HepG2 (cell line): ENCODE data around the gene FITM2. TPM values are rescaled to one million over a fixed set of nuclear protein-coding genes. Genes with fewer than 3 reads are reported as not detected.

Source experiments
- ARID3A ChIP-seq: IDR thresholded peaks from 2 replicates; pipeline ENCODE4 v1.6.1; 2012; ENCODE audit warnings: low read depth, low read length, improper control_type of control experiment
- ARID5B ChIP-seq: IDR thresholded peaks from 2 replicates; pipeline ENCODE4 v1.4.0; 2020; ENCODE audit warnings: mild to moderate bottlenecking, missing genetic modification reagents
- BRF2 ChIP-seq: sonication (generic); formaldehyde crosslinking; IDR thresholded peaks from 2 replicates; pipeline ENCODE4 v1.8.1; 2022; ENCODE audit warnings: mild to moderate bottlenecking, missing genetic modification reagents
- FOXA1 ChIP-seq, 2 experiments: fragments of 450-650 bp in 1 of 2; sonication (generic) in 1 of 2; formaldehyde crosslinking in 1 of 2; IDR thresholded peaks; 2 replicates each; pipeline versions ENCODE4 v1.4.0 to v1.6.1; 2016 to 2020; ENCODE audit warnings: missing genetic modification reagents in 1 of 2
- FOXK1 ChIP-seq: sonication (generic); formaldehyde crosslinking; IDR thresholded peaks from 2 replicates; pipeline ENCODE4 v1.4.0; 2020; ENCODE audit warnings: low read depth, missing genetic modification reagents, borderline replicate concordance
- HDAC1 ChIP-seq: sonication (generic); formaldehyde crosslinking; IDR thresholded peaks from 2 replicates; pipeline ENCODE4 v1.5.1; 2020; ENCODE audit warnings: mild to moderate bottlenecking, missing genetic modification reagents
- HMG20A ChIP-seq: IDR thresholded peaks from 2 replicates; pipeline ENCODE4 v1.6.1; 2016; ENCODE audit warnings: borderline replicate concordance
- HNRNPL ChIP-seq: fragments of 200-400 bp; formaldehyde crosslinking; IDR thresholded peaks from 2 replicates; pipeline ENCODE4 v1.6.1; 2017; ENCODE audit warnings: mild to moderate bottlenecking, low read depth, low read length
- NCOA2 ChIP-seq: sonication (generic); formaldehyde crosslinking; IDR thresholded peaks from 2 replicates; pipeline ENCODE4 v1.8.0; 2022; ENCODE audit warnings: inconsistent platforms
- NFIB ChIP-seq: sonication (generic); formaldehyde crosslinking; IDR thresholded peaks from 2 replicates; pipeline ENCODE4 v1.9.0; 2021; ENCODE audit warnings: missing genetic modification reagents, mild to moderate bottlenecking, borderline replicate concordance
- NR2F6 ChIP-seq, 2 experiments: IDR thresholded peaks; 2 replicates each; pipeline ENCODE4 v1.6.1; 2016; ENCODE audit warnings: antibody characterized with exemption in 1 of 2, mild to moderate bottlenecking in 1 of 2
- PATZ1 ChIP-seq: sonication (generic); formaldehyde crosslinking; IDR thresholded peaks from 2 replicates; pipeline ENCODE4 v1.4.0; 2020; ENCODE audit warnings: missing genetic modification reagents
- RXRB ChIP-seq: IDR thresholded peaks from 2 replicates; pipeline ENCODE4 v1.6.1; 2016; ENCODE audit warnings: borderline replicate concordance, missing genetic modification reagents, missing compliant biosample characterization
- SRF ChIP-seq: IDR thresholded peaks from 2 replicates; pipeline ENCODE4 v1.6.1; 2011; ENCODE audit warnings: mild to moderate bottlenecking, low read depth, low read length, moderate library complexity
- U2AF1 ChIP-seq: fragments of 200-400 bp; formaldehyde crosslinking; optimal IDR thresholded peaks from 2 replicates; pipeline ENCODE3; 2017; ENCODE audit warnings: mild to moderate bottlenecking, low read depth, low read length
- ZFP36L1 ChIP-seq: sonication (generic); formaldehyde crosslinking; IDR thresholded peaks from 2 replicates; pipeline ENCODE4 v1.8.0; 2022; ENCODE audit warnings: mild to moderate bottlenecking, missing genetic modification reagents, moderate library complexity
- ZNF441 ChIP-seq: sonication (generic); formaldehyde crosslinking; IDR thresholded peaks from 2 replicates; pipeline ENCODE4 v1.7.0; 2021; ENCODE audit warnings: missing genetic modification reagents, borderline replicate concordance
- ZNF605 ChIP-seq: sonication (generic); formaldehyde crosslinking; IDR thresholded peaks from 2 replicates; pipeline ENCODE4 v1.8.0; 2022; ENCODE audit warnings: mild to moderate bottlenecking, missing genetic modification reagents
- ZNF614 ChIP-seq: IDR thresholded peaks from 2 replicates; pipeline ENCODE4 v1.6.1; 2018; ENCODE audit warnings: missing biosample characterization, missing genetic modification reagents, inconsistent platforms, borderline replicate concordance
- ZNF781 ChIP-seq: sonication (generic); formaldehyde crosslinking; IDR thresholded peaks from 2 replicates; pipeline ENCODE4 v1.5.1; 2020; ENCODE audit warnings: borderline replicate concordance, mild to moderate bottlenecking, missing genetic modification reagents; ENCODE audit errors: not compliant biosample characterization
- polyA plus RNA-seq, 8 experiments: library from polyadenylated mRNA; depleted of rRNA in 3 of 8; stranded (reverse) in 7 of 8; unstranded in 1 of 8; fragments of >200 nt; fragmentation: Illumina TruSeq in 4 of 8; extraction: Trizol in 4 of 8; gene quantifications; 2 replicates each; pipeline versions ENCODE4 v1.2.1 to v1.2.3, GENCODE V29; 2011 to 2016; ENCODE audit warnings: low read depth in 4 of 8, missing spikeins in 1 of 8, mixed read lengths in 1 of 8; ENCODE audit not compliant: insufficient read depth in 1 of 8
- total RNA-seq, 5 experiments: library from RNA; depleted of rRNA; stranded (reverse); fragments of >200 nt; fragmentation: Illumina TruSeq; extraction: Trizol; gene quantifications; 2 replicates each; pipeline ENCODE4 v1.2.3, GENCODE V29; 2016; ENCODE audit warnings: low read depth in 1 of 5

Gene FITM2
- total and polyA plus RNA-seq, 2 of the 13 experiments (the other 11 are each of a cell fraction or from before 2014, with no cell fraction given): 9.6 to 24.5 TPM

DNA sequence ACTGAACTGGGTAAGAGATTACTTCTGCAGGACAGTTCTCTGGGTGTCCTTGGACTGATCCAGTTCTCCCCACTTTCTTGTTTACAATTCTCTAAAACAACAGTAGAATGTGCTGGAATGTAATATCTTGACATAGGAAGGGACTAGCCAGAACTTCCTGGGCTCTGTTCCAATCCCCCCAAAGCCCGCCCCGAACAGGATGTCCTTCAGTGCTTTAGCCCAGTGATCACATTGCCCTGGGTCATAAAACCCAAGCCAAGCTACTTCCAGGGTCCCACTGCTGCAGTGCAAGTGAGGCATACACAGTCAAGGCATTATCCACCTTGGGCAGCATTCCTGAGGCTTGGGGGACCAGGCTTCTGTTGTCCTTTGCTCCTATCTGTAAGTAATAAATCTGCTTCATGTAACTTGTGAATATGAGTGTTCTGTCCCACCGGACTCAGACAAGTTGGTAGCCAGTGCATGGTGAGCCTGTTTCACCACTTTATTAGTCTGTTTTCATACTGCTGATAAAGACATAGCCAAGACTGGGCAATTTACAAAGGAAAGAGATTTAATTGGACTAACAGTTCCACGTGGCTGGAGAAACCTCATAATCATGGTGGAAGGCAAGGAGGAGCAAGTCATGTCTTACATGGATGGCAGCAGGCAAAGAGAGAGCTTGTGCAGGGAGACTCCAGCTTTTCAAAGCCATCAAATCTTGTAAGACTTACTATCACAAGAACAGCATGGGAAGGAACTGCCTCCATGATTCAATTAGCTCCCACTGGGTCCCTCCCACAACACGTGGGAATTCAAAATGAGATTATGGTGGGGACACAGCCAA is 23.5 kb downstream of the FITM2 start (continued):
- TF ChIP-seq PATZ1 (CRISPR knock-in tag) (0 out of 2 replicates have a peak, but pooled peaks have one; percentile 20), ZNF614 (CRISPR knock-in tag) (peak; percentile 65; the same call in 1 of the 2 replicates), ZNF781 (CRISPR knock-in tag) (no peak), NFIB (CRISPR knock-in tag) (no peak), ARID5B (CRISPR knock-in tag) (peak; percentile 77), HNRNPL (no peak), ZNF441 (CRISPR knock-in tag) (peak; percentile 54; the same call in 1 of the 2 replicates), ZNF605 (CRISPR knock-in tag) (0 out of 2 replicates have a peak, but pooled peaks have one; percentile 56), BRF2 (CRISPR knock-in tag) (no peak), HDAC1 (CRISPR knock-in tag) (peak; percentile 18; the same call in 1 of the 2 replicates), SRF (no peak), HMG20A (CRISPR knock-in tag) (peak; percentile 48; the same call in 1 of the 2 replicates), ARID3A (0 out of 2 replicates have a peak, but pooled peaks have one; percentile 42), NCOA2 (peak; percentile 54; the same call in 1 of the 2 replicates), FOXA1 (IDR thresholded peaks at IDR 0.05) (no peak), FOXA1 (CRISPR knock-in tag; IDR thresholded peaks at IDR 0.05) (peak; percentile 79), RXRB (peak; percentile 73), NR2F6 (IDR thresholded peaks at IDR 0.05) (no peak), NR2F6 (CRISPR knock-in tag; IDR thresholded peaks at IDR 0.05) (peak; percentile 26; the same call in 1 of the 2 replicates), FOXK1 (CRISPR knock-in tag) (peak; percentile 38; the same call in 1 of the 2 replicates), U2AF1 (no peak), ZFP36L1 (CRISPR knock-in tag) (no peak)
